Measurements from ENCODE around the gene UBXN10. TPM values are rescaled to one million over a fixed set of nuclear protein-coding genes. Genes with fewer than 3 reads are reported as not detected.

The UBXN10 gene
- total and polyA plus RNA-seq, 2 of the 4 experiments (the other 2 are of a cell fraction), result not detected

DNA sequence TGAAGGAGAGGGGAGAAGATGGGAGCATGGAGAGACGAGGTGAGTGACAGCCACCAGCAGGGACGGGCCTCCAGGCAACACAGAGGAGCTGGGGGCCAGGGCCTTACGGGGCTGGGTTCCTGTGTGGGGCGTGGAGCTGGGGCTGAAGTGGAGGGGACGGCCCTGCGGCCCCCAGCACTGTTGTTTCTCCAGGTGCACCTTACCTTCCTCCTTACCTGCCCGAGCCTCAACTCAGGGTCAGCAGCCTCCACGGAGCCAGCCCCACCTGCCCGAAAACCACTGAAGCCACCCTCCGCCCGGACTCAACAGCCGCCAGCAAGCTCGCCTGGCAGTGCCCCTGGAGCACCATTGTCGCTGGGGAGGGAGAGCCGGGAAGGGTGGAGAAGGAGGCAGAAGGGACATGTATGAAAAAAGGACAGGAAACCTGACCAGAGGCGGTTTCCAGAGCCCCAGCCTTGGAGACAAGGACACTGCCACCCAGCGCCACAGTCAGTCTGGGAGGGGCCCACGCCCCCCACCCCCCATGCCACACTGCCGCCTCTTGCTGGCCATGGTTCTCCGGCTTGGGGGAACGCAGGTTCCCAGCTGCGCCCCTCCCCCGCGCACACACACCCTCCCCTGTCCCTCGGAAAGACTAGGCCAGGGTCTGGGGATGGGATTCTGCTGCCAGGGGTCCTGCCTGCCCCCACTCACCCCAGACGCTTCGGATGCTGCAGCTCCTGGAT is 36.1 kb upstream of the UBXN10 start:
- Histone ChIP-seq H3K9me1 (ENCODE audit: insufficient read depth, low read length) (no peaks in the 10 kb centered on the region), H3K9me3 (ENCODE audit: control insufficient read depth, insufficient read depth, low read length) (no peaks in the 10 kb centered on the region), H2BK15ac (ENCODE audit: low read depth, low read length) (no peak overlapping the region), H3K27ac (ENCODE audit: insufficient read depth, low read length) (no peak overlapping the region), H3K27me3 (ENCODE audit: control insufficient read depth, insufficient read depth, low read length) (peaks cover 15% of the 10 kb centered on the region), H4K5ac (ENCODE audit: low read depth, low read length) (no peak overlapping the region), H3K18ac (ENCODE audit: low read depth, low read length) (no peak overlapping the region), H4K8ac (ENCODE audit: low read depth in 2 of 2, low read length in 2 of 2) (no peak overlapping the region), H3K4me1 (ENCODE audit: control insufficient read depth, insufficient read depth, low read length) (peaks cover 3% of the 10 kb centered on the region; the same call in 1 of the 2 replicates), H3K79me1 (ENCODE audit: low read depth in 1 of 2, low read length in 2 of 2) (no peaks in the 10 kb centered on the region), H4K91ac (ENCODE audit: insufficient read depth, low read depth, low read length) (no peak overlapping the region), H4K20me1 (ENCODE audit: insufficient read depth, low read length) (no peaks in the 10 kb centered on the region; the same call in 1 of the 2 replicates), H3K4me3 (ENCODE audit: insufficient read depth, low read depth, low read length) (no peak overlapping the region), H2AK9ac (replicated peaks; ENCODE audit: low read depth, low read length, poor library complexity) (no peak overlapping the region), H3K4ac (ENCODE audit: low read depth, low read length) (no peak overlapping the region), H2BK20ac (ENCODE audit: low read depth, low read length) (no peak overlapping the region), H3K56ac (ENCODE audit: extremely low read depth, insufficient read depth, low read length) (no peak overlapping the region), H3K9ac (ENCODE audit: low read depth, low read length) (no peak overlapping the region), H2AFZ (replicated peaks; ENCODE audit: low read length, poor library complexity) (no peak overlapping the region), H2AK5ac (ENCODE audit: low read depth, low read length) (no peak overlapping the region), H3K4me2 (ENCODE audit: low read depth, low read length) (no peak overlapping the region), H3K14ac (replicated peaks; ENCODE audit: low read depth, low read length) (no peak overlapping the region), H3K23ac (ENCODE audit: low read depth, low read length) (no peak overlapping the region), H3K36me3 (ENCODE audit: control insufficient read depth, insufficient read depth, low read length) (no peaks in the 10 kb centered on the region), H2BK5ac (ENCODE audit: low read depth, low read length, poor library complexity, severe bottlenecking) (no peak overlapping the region), H2BK120ac (ENCODE audit: low read depth, low read length) (no peak overlapping the region)
- in situ Hi-C loops (cut with MboI; ENCODE audit: low sequenced_read_pairs) (loop anchor here (5.0 kb wide), 1 partner anchor 232 kb away; no protein-coding TSS in a partner anchor), dilution Hi-C loops (cut with HindIII; ENCODE audit: low sequenced_read_pairs, unreplicated experiment) (no loop called here), intact Hi-C loops (cut with micrococcal nuclease) (loop anchor here (5.0 kb wide), 2 partner anchors 432 to 487 kb away; partner anchors contain the start of gene HTR6)
- ATAC-seq (ENCODE audit: low read depth), result no peak
- ChIA-PET CTCF (interaction anchor here (1.0 kb wide), 1 partner anchor 231 kb away, joined by 3 read pairs; no protein-coding TSS in a partner anchor), POLR2A (ENCODE audit: unreplicated experiment) (no interaction called here)
- DNase-seq, result no peak
- no TSS peak for BruUV-seq (replicated peaks)
- 100% methylated on average over 1 of the region's 27 CpGs; no CpG with 5 or more reads in 1 of the 2 experiments for WGBS, 2 experiments (ENCODE audit: extremely low coverage in 2 of 2, insufficient read length in 1 of 2)
- no peak for TF ChIP-seq NFE2L2 (IDR thresholded peaks at IDR 0.05; ENCODE audit: low read depth, low read length)
- TF ChIP-seq CTCF (conservative IDR thresholded peaks at IDR 0.05; ENCODE audit: low read depth, low read length), result no peak
- TF ChIP-seq CEBPB (IDR thresholded peaks at IDR 0.05; ENCODE audit: low read depth, low read length), result no peak
- no peak for TF ChIP-seq RCOR1 (IDR thresholded peaks at IDR 0.05; ENCODE audit: insufficient replicate concordance, low read length)
- TF ChIP-seq MXI1 (IDR thresholded peaks at IDR 0.05; ENCODE audit: borderline replicate concordance, low read depth, low read length), result no peak
- TF ChIP-seq RAD21 (IDR thresholded peaks at IDR 0.05; ENCODE audit: low read length), result no peak
- no peak for TF ChIP-seq ELK1 (IDR thresholded peaks at IDR 0.05; ENCODE audit: borderline replicate concordance, low read depth, low read length)
- TF ChIP-seq SMC3 (IDR thresholded peaks at IDR 0.05; ENCODE audit: low read depth, low read length), result no peak
- no peak for TF ChIP-seq USF2 (IDR thresholded peaks at IDR 0.05; ENCODE audit: low read depth, low read length)
- no peak for TF ChIP-seq POLR2A (IDR thresholded peaks at IDR 0.05; ENCODE audit: low read depth, low read length)
- no peak for TF ChIP-seq BHLHE40 (IDR thresholded peaks at IDR 0.05; ENCODE audit: low read depth, low read length)
- no peak for TF ChIP-seq MAFK (IDR thresholded peaks at IDR 0.05; ENCODE audit: low read depth, low read length)
- no peak for TF ChIP-seq FOS (IDR thresholded peaks at IDR 0.05; ENCODE audit: low read depth, low read length)
- TF ChIP-seq RFX5 (IDR thresholded peaks at IDR 0.05; ENCODE audit: low read depth, low read length), result no peak
- TF ChIP-seq MAZ (IDR thresholded peaks at IDR 0.05; ENCODE audit: borderline replicate concordance, low read depth, low read length), result no peak

Data from IMR-90 (cell line).